IPS-11a (cell line): ENCODE measurements around the gene HOXA3.
A peak's percentile ranks its signal among the peaks of the same experiment; 100 is the strongest.

ENCODE experiments used
- H3K4me3 ChIP-seq: one replicate; pipeline ENCODE4 v1.5.1; 2013; ENCODE audit warnings: low read depth, low read length, control low read depth

Gene HOXA3

DNA sequence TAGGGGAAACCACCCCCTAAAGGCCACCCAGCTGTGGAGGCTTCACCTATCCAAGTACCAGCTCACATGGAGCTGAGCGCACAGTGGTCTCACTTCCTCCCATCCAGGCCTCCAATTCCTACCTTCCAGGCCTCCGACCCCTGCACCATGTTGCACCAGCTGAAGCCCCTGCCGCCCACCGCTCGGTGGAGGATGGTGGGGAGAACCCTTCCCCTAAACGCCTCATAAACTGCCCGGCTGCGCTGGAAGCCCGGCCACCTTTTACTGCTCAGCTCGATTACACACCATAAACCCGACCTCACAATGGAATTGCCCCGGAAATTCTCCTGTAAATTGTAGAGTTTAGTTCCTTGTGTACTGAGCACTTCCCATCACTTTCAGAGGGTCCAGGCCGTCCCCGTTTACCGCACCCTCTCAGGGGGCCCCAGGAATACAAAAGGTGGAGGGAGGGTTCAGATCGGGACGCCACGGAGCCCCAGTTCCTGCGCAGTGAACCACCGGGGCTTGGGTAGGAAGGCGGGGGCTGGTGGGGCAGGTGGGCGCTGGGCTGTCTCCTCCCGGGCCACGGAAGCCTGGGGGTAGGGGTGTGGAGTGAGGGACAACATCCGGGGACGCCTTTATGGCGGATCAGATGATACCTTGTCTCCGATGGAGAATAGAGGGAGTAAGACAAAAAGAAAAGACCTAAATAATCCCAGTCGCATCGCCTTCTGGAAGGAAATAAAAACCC, 5.5 kb upstream of the HOXA3 start:
- no peak overlapping the region for H3K4me3 ChIP-seq

DNA sequence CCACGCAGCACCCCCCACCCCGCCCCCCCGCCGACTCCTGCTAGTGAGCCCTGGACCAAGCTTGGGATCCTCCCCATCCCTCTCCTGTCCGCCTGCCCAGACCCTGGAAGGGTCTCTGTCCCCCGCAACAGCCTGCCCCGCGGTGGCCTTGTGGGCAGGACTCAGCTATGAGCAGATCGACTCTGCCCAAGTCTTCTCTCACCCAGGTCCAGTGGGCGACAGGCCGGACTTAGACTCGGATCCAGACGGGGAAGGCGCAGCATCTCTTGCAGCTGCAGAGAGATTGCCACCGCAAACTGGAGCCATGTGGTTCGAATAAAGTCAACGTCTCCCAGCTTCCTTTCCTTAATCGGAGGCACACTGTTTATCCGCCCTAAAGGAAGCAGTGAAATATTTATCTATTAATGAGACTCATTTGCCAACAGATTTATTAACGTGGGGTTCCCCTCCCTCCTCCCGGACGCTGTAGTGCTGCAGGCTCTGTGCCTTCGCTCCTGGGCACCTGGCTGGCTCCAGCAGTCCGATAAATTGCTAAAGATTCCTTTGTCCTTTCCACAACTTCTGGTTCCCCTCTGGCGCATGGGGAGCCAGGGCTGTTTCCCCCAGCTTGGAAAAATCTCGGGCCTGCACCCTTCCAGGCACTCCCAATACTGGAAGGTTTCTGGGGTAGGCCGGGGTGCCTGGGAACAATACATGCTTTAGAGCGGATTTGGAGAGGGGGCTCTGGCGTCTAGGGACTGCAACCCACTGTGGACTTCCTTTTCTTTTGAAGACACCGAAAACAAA, 4.7 kb upstream of the HOXA3 start:
- H3K4me3 ChIP-seq, result no peak overlapping the region

DNA sequence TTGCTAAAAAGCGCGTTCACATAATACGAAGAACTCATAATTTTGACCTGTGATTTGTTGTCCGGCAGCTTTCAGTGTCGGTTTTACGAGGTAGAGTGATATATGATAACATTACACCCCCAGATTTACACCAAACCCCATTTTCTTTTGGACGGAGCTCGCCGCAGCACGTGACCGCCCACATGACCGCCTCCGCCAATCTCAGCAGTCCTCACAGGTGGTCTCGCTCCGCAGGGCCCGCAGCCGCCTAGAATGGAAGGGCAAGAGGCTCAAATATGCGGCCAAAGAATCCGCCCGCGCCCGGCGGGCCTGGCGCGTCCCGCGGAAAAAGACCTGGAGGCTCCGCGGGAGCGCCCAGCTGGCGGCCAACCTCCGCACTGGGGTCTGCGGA, 4.1 kb upstream of the HOXA3 start, which contains the start of gene HOXA7:
Gene HOXA7, minus strand, starts transcription at position 168 of the 391 bp plus-strand sequence. Its CDS starts 130 bp downstream, at position 38.
- H3K4me3 ChIP-seq, result peak within 1 kb of the TSS; percentile 27

DNA sequence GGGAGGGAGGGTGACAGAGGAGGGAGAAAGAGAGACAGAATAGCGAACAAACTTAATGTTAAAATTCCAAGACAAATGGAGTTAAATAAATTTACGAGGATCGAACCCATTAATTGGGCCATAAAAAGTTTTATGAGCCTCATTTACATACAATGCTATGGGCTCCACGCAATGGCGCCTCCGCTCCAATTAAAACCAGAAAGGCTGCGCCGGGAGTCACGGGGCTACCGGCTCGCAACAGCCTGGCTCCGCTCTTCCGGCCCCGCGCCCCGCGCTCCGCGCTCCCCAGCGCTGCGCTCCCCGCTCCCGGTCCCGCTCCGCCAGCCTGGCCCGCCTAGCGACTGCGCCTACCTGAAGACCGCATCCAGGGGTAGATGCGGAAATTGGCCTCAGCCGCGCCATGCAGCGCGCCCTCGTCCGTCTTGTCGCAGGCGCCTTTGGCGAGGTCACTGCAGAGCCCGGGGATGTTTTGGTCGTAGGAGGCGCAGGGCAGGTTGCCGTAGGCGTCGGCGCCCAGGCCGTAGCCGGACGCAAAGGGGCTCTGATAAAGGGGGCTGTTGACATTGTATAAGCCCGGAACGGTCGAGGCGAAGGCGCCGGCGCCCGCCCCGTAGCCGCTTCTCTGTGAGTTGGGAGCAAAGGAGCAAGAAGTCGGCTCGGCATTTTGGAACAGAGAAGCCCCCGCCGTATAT, 3.6 kb upstream of the HOXA3 start:
- H3K4me3 ChIP-seq, result peak overlapping the region; percentile 27

DNA sequence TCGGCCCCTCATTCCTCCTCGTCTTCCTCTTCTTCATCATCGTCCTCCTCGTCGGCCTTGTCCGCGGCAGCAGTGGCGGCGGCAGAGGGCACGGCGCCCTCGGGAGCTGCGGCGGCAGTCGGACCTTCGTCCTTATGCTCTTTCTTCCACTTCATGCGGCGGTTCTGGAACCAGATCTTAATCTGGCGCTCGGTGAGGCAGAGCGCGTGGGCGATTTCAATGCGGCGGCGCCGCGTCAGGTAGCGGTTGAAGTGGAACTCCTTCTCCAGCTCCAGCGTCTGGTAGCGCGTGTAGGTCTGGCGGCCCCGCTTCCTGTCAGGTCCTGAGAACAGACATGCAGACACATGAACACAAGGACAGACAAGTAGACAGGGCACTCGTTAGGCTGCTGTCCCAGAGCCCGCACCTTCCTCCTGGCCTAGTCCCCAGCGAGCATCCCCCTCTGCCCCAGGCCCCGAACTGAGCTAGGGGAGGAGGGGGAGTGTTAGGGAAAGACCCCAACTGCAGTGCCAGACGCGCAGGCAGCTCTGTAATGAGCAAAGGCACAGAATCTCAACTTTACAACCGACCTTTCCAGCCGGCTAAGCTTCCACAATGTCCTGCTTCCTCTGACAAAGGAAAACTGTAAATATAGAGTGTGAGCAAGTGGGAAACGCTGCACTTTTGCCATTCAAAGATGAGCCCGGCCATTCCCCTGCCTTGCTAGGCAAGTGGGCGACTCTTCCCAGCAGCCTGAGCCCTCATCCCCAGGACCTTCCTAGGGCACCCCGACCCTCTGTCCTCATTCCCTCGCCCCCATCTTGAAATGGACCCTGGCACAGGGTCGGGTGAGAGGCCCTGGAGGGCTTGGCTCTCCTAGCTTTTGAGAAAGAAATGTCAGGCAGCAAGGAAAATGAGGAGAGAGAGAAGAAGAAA, 2.8 kb upstream of the HOXA3 start:
- no peak overlapping the region for H3K4me3 ChIP-seq

DNA sequence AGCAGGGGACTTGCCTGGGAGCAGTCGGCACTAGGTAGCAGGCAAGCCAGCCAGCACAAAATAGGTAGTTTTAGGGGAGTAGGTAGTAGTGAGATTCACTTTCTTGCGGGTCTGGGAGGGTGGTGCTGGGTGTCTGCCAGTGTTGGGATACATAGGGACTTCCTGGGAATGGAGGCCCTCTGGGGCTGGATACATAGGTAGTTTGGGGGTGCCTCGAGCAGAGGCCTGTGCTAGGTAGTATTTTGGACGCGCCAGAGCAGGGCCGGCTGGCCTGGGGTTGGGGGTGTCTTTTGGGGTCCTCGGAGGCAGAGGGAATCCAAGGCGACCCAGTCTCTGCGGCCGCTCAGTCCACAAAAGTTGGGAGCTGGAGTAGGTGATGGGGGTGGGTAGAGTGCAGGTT, 2.0 kb upstream of the HOXA3 start:
- no peak overlapping the region for H3K4me3 ChIP-seq

DNA sequence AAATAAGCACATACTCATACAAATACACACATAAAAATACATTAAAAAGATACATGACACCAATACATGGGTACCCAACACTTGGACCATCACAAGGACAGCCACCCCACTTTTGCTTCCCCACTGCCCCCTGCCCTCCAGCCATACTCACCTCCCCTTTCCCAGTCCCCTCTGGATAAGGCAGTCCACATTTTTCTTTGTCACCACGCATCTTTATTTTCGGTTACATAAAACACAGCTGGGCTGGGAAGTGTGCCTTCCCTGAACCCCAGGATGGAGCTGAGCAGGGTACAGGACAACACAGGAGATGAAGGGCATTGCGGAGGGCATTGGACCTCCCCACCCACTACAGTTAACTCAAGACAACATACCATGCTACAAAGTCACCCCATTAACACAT, 1.1 kb upstream of the HOXA3 start:
- no peak overlapping the region for H3K4me3 ChIP-seq

DNA sequence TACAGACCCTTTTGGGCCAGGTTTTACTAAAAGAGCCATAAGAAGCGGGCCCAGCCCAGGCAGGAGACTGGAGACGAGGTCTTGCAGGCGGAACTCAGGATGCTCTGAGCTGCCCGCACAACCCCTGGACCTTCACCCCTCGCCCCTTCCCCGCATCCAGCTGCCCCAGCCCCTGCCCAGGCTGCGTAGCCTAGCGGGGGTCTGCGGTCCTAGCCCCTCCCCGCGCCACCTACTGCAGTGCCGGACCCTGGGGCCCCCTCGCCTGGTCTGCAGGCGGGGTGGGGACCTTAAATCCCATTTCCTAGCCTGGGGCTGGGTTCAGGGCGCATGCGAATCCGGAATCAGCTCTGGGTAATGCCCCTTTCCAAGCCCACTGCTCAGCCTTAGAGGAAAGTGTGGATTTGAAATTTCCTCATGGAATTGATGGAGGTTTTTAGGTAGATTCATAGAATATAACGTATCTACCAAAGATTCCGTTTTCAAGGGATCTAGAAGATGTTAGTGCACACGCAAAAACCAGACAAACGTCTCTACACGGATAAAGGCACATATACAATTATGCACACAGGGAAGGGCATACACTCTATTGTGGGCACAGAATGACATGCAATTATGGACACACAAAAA, 546 bp upstream of the HOXA3 start:
- no peak overlapping the region for H3K4me3 ChIP-seq

DNA sequence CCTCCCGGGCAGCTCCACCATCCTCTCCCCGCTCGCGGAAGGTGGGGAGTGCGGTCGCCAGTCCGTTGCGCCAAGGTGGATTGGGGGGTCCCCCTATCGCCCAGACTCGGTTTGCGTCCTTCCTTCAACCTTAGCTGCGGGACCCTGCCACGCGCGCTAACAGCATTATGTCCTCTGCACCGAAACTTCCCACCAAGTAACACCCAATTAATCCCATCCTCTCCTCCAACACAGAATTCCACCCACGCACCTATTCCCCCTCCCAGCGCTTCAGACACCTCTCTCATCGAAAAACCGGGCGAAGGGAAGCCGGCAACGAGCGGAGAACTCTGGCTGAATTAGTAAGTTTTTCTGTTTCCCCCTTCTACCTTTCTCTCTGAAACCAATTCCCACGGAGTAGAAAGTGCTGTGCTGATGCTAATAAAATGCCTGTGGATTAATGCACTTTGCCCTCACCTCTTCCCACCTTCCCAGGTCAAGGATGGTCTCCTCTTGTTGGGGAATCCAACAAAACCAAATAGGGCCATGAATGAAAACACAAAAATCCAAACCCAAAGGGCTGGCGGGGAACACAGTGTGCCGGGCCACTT, 947 bp downstream of the HOXA3 start:
- H3K4me3 ChIP-seq, result no peak overlapping the region

DNA sequence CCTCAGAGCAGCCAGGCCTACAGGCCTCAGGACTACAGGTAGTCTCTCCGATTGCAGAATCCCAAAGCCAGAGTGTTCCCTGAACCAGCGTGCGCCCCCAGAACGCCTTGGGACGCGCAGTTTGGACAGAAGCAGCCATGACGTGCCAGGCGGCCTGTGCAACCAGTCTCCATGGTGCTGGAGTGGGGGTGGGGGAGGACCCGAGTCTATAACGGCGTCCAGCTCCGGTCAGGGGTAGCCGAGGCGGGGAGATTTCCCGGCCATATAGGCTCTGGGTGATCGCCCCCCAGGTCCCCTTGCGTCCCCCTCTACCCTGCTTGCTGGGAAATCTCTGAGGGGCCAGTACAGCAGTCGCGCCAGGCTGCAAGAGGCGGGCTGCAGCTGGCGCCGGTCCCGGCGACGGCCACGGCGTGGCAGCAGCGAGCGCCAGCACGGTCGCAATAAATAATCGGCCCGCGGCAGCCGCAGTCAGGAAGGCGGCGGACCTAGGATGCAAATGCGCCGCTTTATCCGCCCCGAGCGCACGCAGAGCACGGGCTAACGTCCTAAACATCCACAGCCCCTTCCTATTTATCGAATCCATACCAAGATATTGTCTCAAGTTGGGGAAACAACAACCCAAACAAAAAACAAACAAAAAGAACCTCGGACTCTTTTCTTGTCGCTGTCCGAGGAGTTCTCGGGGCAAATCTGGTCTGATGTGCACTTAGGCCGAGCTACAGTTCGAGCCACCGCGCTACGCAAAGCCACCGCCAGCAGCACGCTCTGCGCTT, 1.6 kb downstream of the HOXA3 start:
- no peak overlapping the region for H3K4me3 ChIP-seq

DNA sequence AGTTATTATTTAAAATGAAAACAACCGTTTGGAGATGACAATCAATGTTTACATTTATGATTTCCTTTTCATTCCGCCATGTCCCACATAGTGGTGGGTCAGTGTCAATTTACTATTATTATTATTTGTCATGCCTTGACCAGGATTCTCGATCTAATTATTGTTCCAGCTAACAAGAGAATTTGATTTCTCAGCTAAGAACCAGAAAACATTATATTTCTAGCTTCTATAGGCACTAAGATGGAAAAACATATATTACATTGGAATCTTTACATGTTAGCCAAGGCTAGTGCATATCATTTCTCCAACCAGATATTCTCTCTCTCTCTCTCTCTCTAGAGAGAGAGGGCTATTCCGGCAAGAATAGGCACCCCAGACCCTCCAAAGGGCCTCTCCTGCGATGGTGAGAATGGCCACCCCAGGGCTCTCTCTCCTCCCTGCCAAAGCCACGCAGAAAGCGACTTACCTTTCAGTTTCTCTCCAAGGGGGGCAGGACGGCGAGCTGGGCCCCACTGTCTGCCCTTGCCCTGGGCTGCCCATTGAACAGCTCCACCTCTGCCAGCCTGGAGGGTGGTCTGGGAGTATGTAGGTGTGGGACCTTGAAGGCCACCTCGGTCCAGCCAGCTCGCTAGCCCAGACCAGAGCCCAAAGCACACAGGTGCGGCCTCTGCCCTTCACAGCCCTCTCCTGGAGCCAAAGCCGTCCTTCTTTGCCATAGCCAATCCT, 2.4 kb downstream of the HOXA3 start:
- H3K4me3 ChIP-seq, result no peak overlapping the region

DNA sequence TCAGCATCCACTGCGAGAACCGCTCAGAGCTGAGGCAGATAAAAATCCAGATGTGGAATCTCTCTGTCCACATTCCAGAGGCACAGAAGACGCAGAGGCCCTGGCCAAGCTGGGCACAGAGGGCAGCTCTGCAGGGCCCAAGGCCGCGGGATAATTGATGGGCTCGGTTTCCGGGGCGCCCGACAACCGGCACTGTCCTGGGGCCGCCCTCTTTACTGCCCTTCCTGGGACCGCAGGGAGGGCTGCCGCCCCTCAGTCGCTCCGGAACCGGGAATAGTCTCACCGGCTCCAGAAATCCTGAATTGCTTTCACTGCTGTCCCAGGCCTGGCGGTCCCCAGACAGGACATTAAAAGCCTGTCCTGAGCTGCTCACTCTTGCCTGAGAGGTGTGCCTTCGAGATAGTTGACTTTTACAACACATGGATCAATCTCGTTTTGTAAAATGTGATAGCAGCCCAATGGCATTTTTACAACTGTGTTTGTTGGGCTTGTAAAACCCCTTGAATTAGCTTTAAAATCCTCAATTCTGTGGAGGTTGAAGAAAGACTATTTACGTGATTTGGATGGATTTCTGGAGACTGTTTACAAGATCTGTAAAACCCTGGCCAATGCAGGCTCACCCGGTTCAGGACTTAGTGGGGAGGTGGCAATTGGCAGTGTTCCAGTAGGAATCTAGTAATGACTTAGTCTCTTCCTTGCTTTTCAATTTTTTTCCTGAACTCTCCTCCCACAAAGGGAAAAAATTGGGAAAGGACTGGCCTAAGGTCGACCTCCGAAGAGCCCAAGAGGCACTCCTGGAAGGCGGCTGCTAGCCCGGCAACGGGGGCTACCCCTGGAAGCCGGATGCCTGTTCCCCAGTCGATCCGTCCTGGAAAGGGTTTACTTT, 3.4 kb downstream of the HOXA3 start:
- H3K4me3 ChIP-seq, result no peak overlapping the region

DNA sequence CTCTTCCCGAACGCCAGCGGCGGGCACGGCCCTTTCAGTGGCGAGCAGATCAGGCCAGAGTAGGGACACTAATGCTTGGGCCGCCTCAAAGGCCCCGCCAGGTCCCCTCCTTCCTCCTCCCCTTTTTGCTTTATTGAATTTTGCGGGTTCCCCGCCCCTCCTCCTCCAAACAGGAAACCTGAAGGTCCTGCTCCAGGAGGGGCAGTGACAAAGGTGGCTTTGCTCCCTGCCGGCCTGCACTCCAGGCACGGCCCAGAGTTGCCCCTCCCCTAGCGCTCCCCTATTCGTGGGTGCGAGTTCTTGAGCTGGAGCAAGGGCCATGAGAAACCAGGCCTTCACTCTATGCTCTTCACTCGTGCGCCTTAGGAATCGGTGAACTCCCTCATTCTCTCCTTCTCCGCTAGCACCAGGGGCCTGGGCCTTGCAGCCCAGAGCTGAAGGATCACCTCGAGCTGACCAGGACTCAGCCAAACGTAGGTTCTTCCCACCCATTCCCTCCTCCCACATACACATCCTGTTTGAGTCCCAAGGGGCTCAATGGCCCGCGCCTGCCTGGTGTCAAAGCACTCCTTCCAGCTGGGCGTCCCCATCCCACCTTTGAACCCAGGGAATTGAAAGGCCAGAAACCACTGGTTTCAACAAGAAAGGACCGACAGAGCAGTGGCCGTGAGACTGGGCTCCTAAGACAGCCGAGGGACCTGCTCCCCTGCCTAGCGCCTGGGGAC, 4.2 kb downstream of the HOXA3 start:
- no peak overlapping the region for H3K4me3 ChIP-seq

DNA sequence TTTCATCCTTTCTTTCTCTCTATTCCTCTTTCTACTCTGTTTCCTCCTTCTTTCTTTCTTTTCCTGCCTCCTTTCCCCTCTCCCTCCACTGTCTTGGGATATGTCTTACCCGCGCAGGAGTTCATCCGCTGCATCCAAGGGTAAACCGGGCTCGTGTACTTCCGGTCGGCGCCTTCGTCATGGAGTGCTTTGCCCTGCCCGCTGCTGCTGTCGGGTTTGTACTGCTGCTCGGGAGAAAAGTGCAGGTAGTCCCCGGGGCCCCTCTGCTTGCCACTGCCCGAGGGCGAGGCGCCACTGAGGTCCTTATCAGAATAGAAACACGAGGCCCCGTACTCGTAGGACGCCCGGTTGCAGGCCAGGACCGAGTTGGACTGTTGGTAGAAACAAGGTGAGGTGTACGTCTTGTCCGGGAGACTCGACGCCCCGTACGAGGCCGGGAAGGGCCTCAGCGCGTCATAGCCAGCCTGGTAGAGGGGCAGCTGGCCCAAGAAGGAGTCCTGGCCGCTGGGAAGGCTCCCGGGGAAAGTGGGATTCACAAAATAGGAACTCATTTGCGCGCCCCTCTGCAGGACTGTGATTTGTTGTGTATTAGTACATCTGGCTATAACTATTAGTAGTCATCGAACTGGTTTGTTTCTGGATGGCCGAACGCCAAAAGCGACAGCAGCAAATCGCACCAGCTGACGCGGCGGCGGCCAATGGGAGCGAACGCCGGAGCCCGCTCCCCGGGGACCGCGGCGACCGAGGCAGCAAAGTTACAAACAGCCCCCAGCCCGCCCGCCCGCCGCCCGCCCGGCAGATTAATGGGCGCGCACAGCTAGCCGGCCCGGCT, 5.0 kb downstream of the HOXA3 start, which contains the start of gene HOXA6:
Gene HOXA6, minus strand, starts transcription at position 576 of the 832 bp plus-strand sequence. Its CDS starts 25 bp downstream, at position 551.
- H3K4me3 ChIP-seq, result no peak within 1 kb of the TSS

DNA sequence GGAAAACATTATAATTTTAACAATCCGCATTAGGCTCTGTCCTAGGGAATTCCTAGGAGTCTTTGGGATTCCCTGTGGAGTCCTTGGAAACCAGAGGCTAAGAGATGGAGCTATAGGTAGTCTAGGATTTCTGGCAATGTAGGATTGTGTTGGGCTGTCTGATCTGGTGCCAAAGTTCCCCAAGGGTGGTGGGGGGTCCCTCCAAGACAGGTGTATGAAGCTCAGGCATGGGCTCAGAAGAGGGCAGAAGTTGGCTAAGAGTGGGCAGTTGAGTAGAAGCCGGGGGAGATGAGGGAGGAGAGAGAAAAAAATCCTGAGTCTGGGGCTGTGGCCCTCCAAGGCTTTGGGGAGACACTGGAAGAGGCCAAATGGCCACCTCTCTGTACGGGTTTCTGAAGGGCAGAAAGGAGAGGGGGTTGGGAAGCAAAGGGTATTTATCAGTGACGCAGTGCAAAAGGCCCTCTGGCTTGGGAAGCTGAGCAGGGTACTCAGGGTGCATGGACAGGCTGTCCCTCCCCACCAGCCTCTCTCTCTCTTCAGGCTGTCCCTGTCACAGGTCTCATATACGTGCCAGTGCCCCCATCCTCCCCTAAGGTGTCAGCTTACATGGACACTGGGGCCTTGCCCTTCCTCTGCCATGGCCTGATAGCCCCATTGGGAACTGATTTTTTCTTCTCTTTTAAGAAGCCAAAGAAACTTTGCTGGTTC, 5.7 kb downstream of the HOXA3 start:
- H3K4me3 ChIP-seq, result no peak overlapping the region
